GM06990 (cell line): Measurements from ENCODE around the gene ANKRD65.
A peak's percentile ranks its signal among the peaks of the same experiment; 100 is the strongest.
"Not testable (repeated sequence)": the region's sequence is repeated elsewhere in the genome, so short reads cannot be mapped to it uniquely, and the experiment has no call there.

ENCODE experiments used
- DNase-seq: peaks from one replicate; pipeline ENCODE4 v3.0.0-alpha.2; 2011; ENCODE audit not compliant: insufficient read length; ENCODE audit errors: extremely low read depth
- H3K27me3 ChIP-seq: replicated peaks from 2 replicates; pipeline ENCODE4 v1.6.0; 2011; ENCODE audit warnings: low read length; ENCODE audit not compliant: control insufficient read depth, insufficient read depth
- H3K36me3 ChIP-seq: 2 replicates; pipeline ENCODE4 v1.5.1; 2011; ENCODE audit warnings: low read length; ENCODE audit not compliant: control insufficient read depth, insufficient read depth
- H3K4me3 ChIP-seq: replicated peaks from 2 replicates; pipeline ENCODE4 v1.5.1; 2011; ENCODE audit warnings: low read depth, mild to moderate bottlenecking, control low read depth, low read length
- TF ChIP-seq, protein P1 (sequence below): IDR thresholded peaks from 2 replicates; pipeline ENCODE4 v1.5.1; 2011; ENCODE audit warnings: low read length, control low read depth, mild to moderate bottlenecking, inconsistent platforms; ENCODE audit not compliant: insufficient read depth, poor library complexity, severe bottlenecking

The ANKRD65 gene

DNA sequence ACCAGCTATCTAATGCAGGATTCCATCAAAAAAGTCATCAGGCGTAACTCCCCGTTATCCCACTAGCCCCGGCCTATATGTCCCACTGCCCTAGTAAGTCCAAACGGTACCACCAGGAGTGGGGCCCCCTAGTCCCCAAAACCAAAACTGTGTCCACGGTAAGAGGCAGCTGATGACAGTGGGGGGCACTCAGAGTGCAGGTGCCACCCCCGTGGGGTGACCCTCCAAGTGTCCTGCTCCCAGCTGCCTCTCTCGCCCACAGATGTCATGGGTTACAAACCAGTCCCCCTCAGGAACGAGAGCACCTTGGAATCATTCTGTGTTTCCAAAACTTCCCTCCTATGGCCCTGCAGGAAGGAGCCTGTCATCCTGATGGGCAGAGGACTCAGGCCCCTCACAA, 35.1 kb downstream of the ANKRD65 start:
- H3K36me3 ChIP-seq: peaks cover 34% of the 10 kb centered on the region
- no peak overlapping the region for H3K4me3 ChIP-seq
- H3K27me3 ChIP-seq: no peaks in the 10 kb centered on the region
- no peak for DNase-seq
- TF ChIP-seq, protein P1, sequence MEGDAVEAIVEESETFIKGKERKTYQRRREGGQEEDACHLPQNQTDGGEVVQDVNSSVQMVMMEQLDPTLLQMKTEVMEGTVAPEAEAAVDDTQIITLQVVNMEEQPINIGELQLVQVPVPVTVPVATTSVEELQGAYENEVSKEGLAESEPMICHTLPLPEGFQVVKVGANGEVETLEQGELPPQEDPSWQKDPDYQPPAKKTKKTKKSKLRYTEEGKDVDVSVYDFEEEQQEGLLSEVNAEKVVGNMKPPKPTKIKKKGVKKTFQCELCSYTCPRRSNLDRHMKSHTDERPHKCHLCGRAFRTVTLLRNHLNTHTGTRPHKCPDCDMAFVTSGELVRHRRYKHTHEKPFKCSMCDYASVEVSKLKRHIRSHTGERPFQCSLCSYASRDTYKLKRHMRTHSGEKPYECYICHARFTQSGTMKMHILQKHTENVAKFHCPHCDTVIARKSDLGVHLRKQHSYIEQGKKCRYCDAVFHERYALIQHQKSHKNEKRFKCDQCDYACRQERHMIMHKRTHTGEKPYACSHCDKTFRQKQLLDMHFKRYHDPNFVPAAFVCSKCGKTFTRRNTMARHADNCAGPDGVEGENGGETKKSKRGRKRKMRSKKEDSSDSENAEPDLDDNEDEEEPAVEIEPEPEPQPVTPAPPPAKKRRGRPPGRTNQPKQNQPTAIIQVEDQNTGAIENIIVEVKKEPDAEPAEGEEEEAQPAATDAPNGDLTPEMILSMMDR: no peak

DNA sequence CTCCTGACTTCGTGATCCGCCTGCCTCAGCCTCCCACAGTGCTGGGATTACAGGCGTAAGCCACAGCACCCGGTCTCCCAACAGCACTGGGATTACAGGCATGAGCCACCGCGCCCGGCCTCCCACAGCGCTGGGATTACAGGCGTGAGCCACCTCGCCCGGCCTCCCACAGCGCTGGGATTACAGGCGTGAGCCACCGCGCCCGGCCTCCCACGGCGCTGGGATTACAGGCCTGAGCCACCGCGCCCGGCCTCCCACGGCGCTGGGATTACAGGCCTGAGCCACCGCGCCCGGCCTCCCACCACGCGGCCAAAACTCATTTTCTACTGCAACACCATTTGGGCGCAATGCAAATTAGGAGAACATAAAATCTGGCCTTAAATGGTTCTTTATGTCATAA, 35.7 kb downstream of the ANKRD65 start:
- not testable (repeated sequence) for H3K4me3 ChIP-seq, DNase-seq, H3K27me3 ChIP-seq
- H3K36me3 ChIP-seq: peaks cover 32% of the 10 kb centered on the region

DNA sequence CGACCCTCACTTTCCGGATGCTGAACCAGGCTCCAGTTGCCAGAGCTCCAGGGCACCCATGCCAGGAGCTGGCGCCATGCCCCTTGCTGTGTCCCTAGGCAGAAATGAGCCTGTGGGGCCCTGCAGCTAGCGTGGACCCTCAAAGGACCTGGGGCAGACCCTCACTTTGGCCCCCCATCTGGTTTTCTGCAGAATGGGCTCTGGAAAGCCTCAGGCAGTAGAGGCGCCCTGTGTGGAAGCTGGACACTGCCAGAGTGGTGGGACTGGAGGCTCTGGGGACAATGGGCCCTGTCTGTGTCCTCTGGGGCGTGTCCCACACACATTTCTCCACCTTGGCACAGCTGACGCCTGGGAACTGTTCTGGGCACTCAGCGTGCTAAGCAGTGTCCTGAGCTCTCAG, 39.8 kb downstream of the ANKRD65 start:
- Histone ChIP-seq H3K36me3 (peaks cover 6% of the 10 kb centered on the region), H3K4me3 (no peak overlapping the region), H3K27me3 (no peaks in the 10 kb centered on the region)
- no peak for DNase-seq
- TF ChIP-seq, protein P1: no peak

DNA sequence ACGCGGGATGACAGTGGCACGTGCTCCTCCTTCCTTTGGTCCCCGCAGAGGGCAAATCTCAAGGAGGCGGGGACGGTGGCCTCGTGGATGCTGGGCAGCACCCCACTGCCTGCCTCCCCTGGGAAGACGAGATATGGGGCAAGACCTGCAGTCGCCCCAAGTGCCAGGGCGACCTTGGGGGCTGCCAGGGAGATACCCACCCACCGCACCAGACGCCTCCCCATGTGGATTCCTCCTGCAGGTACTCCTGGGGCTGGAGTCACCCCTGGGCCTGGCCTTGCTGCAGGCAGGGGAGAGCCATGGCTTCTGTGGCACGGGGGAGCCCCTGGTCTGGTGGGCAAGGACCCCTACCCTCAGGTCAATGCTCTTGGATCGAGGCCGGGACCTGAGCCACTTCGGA, 40.2 kb downstream of the ANKRD65 start:
- no peak for DNase-seq
- TF ChIP-seq, protein P1: no peak
- no peak overlapping the region for H3K4me3 ChIP-seq
- H3K36me3 ChIP-seq: peaks cover 6% of the 10 kb centered on the region
- no peaks in the 10 kb centered on the region for H3K27me3 ChIP-seq

DNA sequence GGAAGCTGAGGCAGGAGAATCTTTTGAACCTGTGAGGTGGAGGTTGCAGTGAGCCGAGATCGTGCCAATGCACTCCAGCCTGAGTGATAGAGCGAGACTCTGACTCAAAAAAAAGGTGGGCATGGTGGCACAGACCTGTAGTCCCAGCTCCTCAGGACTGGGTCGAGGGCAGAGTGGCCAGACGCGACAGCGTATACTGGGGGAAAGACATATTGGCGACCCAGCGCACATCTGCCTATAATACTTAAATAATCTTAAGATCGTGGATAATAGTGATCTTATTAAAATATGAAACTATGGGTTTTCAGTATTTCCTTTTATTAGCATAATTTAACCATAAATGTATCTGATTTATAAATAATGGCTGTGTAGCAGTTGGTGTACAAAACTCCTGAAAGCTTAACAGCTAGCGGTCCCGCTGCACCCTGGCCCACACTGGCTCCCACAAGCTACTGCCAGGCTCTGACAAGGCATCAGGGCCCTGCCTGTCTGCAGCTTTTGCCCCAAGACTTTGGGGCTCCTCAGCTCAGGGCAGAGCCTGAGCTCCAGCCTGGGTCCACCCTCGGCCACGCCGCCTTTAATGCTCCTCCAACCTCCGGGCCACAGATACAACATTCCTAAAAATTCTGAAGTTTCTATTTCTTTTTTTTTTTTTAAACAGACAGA, 43.4 kb downstream of the ANKRD65 start:
- DNase-seq: no peak
- Histone ChIP-seq H3K36me3 (peaks cover 11% of the 10 kb centered on the region), H3K27me3 (no peaks in the 10 kb centered on the region), H3K4me3 (no peak overlapping the region)
- TF ChIP-seq, protein P1: no peak

DNA sequence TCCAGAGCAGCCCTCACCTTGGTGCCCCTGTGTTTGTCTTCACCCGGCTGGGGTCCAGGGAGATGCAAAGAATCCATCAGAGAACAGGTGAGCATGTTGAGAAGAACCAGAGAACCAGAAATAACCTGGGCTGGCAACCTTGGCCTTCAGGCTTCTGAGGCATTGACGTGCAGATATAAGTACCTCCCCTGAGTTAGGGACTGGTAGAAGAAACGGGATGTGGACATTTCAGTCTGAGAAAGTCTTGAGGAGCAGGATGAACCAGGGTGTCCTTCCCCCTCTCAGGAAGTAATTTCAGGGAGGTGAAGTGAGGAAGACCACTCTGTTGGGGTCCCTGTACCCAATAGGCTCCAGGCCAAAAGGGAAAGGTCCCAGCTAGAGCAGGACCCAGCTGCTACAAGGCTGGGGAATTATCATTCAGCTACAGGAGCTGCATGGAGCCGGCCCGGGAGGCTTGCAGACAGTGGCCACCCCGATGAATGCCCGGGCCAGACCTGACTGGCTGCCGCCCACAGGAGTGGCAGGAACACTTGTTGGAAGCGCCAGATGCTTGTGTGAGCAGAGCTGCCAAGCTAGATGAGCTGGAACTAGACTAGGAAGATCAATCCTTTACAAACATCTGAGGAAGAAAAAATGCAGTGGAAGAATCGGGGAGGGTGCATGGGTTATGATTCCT, 44.4 kb downstream of the ANKRD65 start:
- H3K4me3 ChIP-seq: peak overlapping the region; percentile 97; the same call in 1 of the 2 replicates
- H3K27me3 ChIP-seq: no peaks in the 10 kb centered on the region
- H3K36me3 ChIP-seq: peaks cover 13% of the 10 kb centered on the region
- TF ChIP-seq, protein P1: no peak
- DNase-seq: no peak
